Testis (tissue), 2 donors: ENCODE measurements around the gene ZNF791.

Source experiments
- CTCF ChIP-seq, 3 experiments: fragments of 450-650 bp in 2 of 3; fragments of 200-600 bp in 1 of 3; sonication (generic) in 1 of 3; IDR thresholded peaks; one replicate each; pipeline ENCODE4 v1.5.1; 2016 to 2019; ENCODE audit warnings: antibody characterized with exemption in 3 of 3, mild to moderate bottlenecking in 2 of 3, moderate library complexity in 1 of 3
- POLR2A ChIP-seq: fragments of 450-650 bp; IDR thresholded peaks from one replicate; pipeline ENCODE4 v1.6.1; 2017; ENCODE audit warnings: antibody characterized with exemption, mild to moderate bottlenecking, moderate library complexity

- TF ChIP-seq CTCF (IDR thresholded peaks at IDR 0.05) (no peak), POLR2A (no peak)
These were observed 70.6 kb downstream of the ZNF791 start, which contains the start of gene DHPS for GRCh38 chr19:12681074-12681987.
